Nephron progenitor cell (in vitro differentiated cells): Measurements from ENCODE around the gene KRT10.
"Not testable (repeated sequence)": the region's sequence is repeated elsewhere in the genome, so short reads cannot be mapped to it uniquely, and the experiment has no call there.

Experiments
- DNase-seq: peaks from one replicate; pipeline ENCODE4 v3.0.0; 2021
- H3K27ac Mint-ChIP-seq: 2 replicates; pipeline ENCODE4 v1.8.0; 2021; ENCODE audit warnings: mild to moderate bottlenecking, moderate library complexity, mixed read lengths
- H3K27me3 Mint-ChIP-seq: 2 replicates; pipeline ENCODE4 v1.8.0; 2021; ENCODE audit warnings: mild to moderate bottlenecking, low read depth, mixed read lengths; ENCODE audit not compliant: poor library complexity
- H3K36me3 Mint-ChIP-seq: 2 replicates; pipeline ENCODE4 v1.8.0; 2021; ENCODE audit warnings: low read depth, mixed read lengths
- H3K4me1 Mint-ChIP-seq: 2 replicates; pipeline ENCODE4 v1.8.0; 2021; ENCODE audit warnings: mixed read lengths
- H3K4me3 Mint-ChIP-seq: 2 replicates; pipeline ENCODE4 v1.8.0; 2021; ENCODE audit warnings: mild to moderate bottlenecking, moderate library complexity, mixed read lengths
- H3K9me3 Mint-ChIP-seq: 2 replicates; pipeline ENCODE4 v1.8.0; 2021; ENCODE audit warnings: mild to moderate bottlenecking, moderate library complexity, mixed read lengths
- TF ChIP-seq, protein P1 (sequence below): fragments of 200-600 bp; sonication (generic); IDR thresholded peaks from 2 replicates; pipeline ENCODE4 v1.5.0; 2021; ENCODE audit warnings: antibody characterized with exemption

Gene KRT10

DNA sequence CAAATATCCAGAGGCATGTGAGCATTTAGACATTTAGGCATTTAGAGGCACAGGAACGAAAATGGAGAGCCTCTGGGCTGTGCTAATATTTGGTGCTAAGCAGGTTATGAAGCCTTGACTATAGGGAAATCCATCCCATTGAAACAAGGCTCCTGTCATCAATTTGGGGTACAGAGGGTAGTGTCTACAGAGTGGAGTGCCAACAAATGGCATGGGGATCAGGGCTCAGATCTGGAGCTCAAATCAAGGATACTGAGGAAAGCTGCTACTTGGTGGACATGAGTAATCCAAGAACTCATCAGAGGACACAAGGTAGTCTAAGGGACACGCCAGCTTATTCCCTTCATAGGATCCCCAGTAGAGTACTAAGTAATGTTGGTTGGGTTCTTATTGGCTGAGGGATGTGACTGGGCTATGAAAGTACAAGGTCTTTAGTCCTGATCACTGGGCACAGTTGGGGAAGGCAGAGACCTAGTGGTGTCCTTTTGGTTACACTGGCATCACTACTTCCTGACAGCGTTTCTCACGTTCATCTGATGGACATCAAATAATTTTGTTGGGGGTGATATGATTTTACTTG is 5.2 kb downstream of the KRT10 start:
- Mint-ChIP-seq H3K27me3 (peaks cover 37% of the 10 kb centered on the region), H3K4me3 (peak overlapping the region; percentile 92), H3K36me3 (peaks cover 32% of the 10 kb centered on the region), H3K9me3 (no peaks in the 10 kb centered on the region), H3K4me1 (peaks cover 31% of the 10 kb centered on the region), H3K27ac (no peak overlapping the region)
- no peak for DNase-seq
- TF ChIP-seq, protein P1, sequence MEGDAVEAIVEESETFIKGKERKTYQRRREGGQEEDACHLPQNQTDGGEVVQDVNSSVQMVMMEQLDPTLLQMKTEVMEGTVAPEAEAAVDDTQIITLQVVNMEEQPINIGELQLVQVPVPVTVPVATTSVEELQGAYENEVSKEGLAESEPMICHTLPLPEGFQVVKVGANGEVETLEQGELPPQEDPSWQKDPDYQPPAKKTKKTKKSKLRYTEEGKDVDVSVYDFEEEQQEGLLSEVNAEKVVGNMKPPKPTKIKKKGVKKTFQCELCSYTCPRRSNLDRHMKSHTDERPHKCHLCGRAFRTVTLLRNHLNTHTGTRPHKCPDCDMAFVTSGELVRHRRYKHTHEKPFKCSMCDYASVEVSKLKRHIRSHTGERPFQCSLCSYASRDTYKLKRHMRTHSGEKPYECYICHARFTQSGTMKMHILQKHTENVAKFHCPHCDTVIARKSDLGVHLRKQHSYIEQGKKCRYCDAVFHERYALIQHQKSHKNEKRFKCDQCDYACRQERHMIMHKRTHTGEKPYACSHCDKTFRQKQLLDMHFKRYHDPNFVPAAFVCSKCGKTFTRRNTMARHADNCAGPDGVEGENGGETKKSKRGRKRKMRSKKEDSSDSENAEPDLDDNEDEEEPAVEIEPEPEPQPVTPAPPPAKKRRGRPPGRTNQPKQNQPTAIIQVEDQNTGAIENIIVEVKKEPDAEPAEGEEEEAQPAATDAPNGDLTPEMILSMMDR, result no peak

DNA sequence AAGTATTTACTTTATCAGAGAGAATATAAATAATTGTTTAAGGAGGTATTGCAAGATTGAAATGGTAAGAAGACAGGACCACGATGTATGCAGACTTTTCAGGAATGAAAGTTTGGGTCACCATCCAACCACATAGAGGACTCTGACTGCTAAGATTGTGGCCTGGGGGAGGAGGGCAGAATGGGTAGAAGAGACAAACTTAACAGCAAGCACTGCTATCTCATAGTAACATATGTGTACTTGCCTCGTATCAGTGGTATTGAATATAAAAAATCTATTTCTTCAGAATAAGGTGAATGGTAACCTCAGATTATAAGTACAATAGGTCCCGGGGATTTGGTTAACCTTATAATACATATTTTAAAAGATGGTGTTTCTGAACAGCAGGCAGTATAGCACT is 5.8 kb downstream of the KRT10 start:
- DNase-seq, result no peak
- no peaks in the 10 kb centered on the region for H3K9me3 Mint-ChIP-seq
- TF ChIP-seq, protein P1, result no peak
- peak overlapping the region; percentile 92 for H3K4me3 Mint-ChIP-seq
- peaks cover 31% of the 10 kb centered on the region for H3K4me1 Mint-ChIP-seq
- no peak overlapping the region for H3K27ac Mint-ChIP-seq
- H3K36me3 Mint-ChIP-seq, result peaks cover 29% of the 10 kb centered on the region
- peaks cover 44% of the 10 kb centered on the region for H3K27me3 Mint-ChIP-seq

DNA sequence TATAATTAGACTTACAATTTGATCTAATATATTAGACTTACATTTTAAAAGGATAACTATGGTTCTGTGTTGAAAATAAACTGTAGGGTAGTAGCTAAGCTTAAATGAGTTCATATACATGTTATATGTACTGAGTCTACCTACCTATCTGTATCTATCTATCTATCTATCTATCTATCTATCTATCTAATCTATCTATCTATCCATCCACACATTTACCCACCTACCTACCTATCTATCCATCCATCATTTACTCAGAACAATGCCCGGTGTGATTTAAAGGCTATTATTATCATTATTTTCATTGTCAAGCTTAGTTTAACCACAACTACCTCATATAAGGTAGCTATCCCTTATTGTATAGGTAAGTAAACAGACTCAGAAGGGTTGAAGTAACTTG is 7.0 kb downstream of the KRT10 start:
- H3K27ac Mint-ChIP-seq, result no peak overlapping the region
- no peak for DNase-seq
- peaks cover 53% of the 10 kb centered on the region for H3K27me3 Mint-ChIP-seq
- no peak overlapping the region for H3K4me3 Mint-ChIP-seq
- H3K9me3 Mint-ChIP-seq, result no peaks in the 10 kb centered on the region
- peaks cover 28% of the 10 kb centered on the region for H3K36me3 Mint-ChIP-seq
- H3K4me1 Mint-ChIP-seq, result peaks cover 29% of the 10 kb centered on the region
- TF ChIP-seq, protein P1, result no peak

DNA sequence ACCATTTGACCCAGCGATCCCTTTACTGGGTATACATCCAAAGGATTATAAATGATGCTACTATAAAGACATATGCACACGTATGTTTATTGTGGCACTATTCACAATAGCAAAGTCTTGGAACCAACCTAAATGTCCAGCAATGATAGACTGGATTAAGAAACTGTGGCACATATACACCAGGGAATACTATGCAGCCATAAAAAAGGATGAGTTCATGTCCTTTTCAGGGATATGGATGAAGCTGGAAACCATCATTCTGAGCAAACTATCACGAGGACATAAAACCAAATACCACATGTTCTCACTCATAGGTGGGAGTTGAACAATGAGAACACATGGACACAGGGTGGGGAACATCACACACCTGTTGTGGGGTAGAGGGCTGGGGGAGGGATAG is 7.8 kb downstream of the KRT10 start:
- H3K4me1 Mint-ChIP-seq, result peaks cover 22% of the 10 kb centered on the region
- DNase-seq, H3K9me3 Mint-ChIP-seq, H3K4me3 Mint-ChIP-seq, H3K27ac Mint-ChIP-seq: not testable (repeated sequence)
- H3K36me3 Mint-ChIP-seq, result peaks cover 23% of the 10 kb centered on the region
- H3K27me3 Mint-ChIP-seq, result peaks cover 57% of the 10 kb centered on the region

DNA sequence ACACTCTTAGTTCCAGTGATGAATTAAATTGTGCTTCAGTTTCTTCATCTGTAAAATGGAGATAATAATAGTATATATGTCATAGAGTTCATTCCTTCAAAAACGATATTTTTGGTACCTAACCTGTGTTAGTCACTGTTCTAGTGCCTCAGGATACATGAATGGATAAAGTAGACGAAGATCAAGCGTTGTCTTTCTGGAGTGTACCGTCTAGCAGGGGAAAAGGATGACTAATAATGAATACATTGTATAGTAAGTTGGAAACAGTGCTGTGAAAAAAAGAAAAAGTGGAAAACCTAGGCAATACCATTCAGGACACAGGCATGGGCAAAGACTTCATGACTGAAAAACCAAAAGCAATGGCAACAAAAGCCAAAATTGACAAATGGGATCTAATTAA is 8.6 kb downstream of the KRT10 start:
- Mint-ChIP-seq H3K27me3 (peaks cover 66% of the 10 kb centered on the region), H3K4me3 (no peak overlapping the region), H3K27ac (no peak overlapping the region), H3K36me3 (peaks cover 23% of the 10 kb centered on the region), H3K4me1 (peaks cover 17% of the 10 kb centered on the region), H3K9me3 (no peaks in the 10 kb centered on the region)
- no peak for DNase-seq
- TF ChIP-seq, protein P1, result no peak

DNA sequence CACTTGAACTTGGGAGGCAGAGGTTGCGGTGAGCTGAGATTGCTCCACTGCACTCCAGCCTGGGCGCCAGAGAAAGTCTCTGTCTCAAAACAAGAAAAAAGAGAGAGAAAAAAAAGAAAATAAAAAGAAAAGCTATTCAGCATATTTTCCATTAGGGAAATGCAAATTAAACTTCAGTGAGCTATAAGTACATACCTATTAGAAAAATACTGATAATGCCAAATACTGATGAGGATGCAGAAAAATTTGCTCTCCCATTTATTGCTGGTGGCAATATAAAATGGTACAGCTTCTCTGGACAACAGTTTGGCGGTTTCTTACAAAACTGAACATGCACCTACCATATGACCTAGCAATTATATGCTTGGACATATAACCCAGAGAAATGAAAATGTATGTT is 9.8 kb downstream of the KRT10 start:
- TF ChIP-seq, protein P1, result no peak
- H3K4me3 Mint-ChIP-seq, result no peak overlapping the region
- H3K36me3 Mint-ChIP-seq, result peaks cover 14% of the 10 kb centered on the region
- peaks cover 78% of the 10 kb centered on the region for H3K27me3 Mint-ChIP-seq
- DNase-seq, result no peak
- no peak overlapping the region for H3K27ac Mint-ChIP-seq
- no peaks in the 10 kb centered on the region for H3K9me3 Mint-ChIP-seq
- peaks cover 8% of the 10 kb centered on the region for H3K4me1 Mint-ChIP-seq
